ENCODE results near the gene SYNGR1.
"Not testable (repeated sequence)": the region's sequence is repeated elsewhere in the genome, so short reads cannot be mapped to it uniquely, and the experiment has no call there.

SYNGR1 gene

GRCh38 chr22:39409516-39410029, 59.8 kb downstream of the SYNGR1 start:
- no peak for DNase-seq

DNA sequence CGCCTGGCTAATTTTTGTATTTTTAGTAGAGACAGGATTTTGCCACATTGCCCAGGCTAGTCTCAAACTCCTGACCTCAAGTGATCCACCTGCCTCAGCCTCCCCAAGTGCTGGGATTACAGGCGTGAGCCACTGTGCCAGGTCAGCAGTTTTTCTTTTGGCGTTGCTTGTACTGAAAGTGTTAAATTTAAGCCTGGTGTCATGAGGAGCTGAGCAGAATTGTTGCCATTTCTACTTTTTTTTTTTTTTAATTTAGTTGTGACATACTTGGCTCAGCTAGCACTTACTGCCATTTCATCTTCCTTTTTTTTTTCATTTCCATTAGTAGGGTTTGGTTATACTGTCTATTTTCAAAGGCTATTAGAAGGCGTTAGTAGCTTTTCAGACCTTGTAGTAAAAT, 60.5 kb downstream of the SYNGR1 start:
- DNase-seq, result no peak

- DNase-seq, result not testable (repeated sequence)
These were observed 62.1 kb downstream of the SYNGR1 start for GRCh38 chr22:39411828-39412365.

DNA sequence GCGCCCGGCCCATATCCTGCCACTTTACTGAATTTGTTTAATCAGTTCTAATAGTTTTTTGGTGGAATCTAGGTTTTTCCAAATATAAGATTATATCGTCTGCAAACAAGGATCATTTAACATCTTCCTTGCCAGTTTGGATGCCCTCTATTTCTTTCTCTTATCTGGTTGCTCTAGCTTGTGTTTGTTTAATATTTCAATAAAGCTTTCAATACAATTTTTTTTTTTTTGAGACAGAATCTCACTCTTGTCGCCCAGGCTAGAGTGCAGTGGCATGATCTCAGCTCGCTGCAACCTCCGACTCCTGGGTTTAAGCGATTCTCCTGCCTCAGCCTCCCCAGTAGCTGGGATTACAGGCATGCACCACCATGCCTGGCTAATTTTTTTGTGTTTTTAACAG, 63.4 kb downstream of the SYNGR1 start:
- DNase-seq, result not testable (repeated sequence)

DNA sequence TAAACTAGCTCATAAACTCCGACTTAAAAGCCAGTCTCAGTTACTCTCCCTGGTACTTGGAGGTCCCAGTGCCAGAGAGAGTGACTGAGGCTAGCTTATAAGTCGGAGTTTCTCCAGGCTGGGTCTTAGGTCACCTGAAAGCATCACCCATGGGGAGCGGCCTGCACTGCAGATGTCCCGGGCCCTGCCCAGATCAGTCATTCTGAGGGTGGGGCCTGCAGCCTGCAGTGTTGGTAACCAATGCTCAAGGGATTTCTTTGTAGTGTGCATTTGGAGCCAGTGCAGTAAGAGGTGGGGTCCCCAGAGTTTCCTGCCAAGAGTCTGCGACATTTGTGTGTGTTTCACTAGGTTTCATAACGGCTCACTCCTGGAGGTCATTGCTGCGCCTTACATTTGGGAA, 64.6 kb downstream of the SYNGR1 start:
- DNase-seq, result no peak

GRCh38 chr22:39414886-39415285, 65.1 kb downstream of the SYNGR1 start:
- no peak for DNase-seq

DNA sequence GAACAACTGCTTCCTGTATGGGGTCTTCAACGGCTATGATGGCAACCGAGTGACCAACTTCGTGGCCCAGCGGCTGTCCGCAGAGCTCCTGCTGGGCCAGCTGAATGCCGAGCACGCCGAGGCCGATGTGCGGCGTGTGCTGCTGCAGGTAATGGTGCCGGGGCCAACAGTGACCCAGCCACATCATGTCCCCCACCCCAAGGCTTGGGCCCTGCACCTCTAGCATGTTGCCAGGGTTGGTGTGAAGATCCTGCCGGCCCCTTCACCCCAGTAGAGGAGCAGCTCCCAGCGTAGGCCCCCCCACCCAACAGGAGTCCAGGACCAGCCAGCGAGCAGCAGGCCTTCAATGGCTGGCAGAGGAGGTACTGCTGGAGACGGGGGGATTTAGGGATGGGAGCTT, 65.7 kb downstream of the SYNGR1 start:
- DNase-seq, result no peak

DNA sequence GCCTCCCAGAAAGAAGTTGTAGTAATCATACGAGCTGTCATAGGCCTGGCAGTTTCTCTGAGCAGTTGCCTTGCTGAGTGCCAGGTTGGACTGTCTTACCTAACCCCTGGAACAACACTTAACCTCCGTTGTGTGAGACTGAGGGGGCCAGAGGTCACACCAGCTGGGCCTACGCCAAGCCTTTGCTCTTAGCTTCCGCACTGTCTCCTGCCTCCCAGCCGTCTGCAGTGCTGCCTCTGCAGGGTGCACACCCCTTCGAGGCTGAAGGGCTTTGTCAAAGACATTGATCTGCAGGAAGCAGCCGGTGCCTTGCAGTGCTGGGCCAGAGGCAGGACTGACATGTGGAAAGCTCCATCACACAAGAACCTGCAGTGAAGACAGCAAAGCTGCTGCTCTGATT, 66.5 kb downstream of the SYNGR1 start:
- DNase-seq, result no peak

DNA sequence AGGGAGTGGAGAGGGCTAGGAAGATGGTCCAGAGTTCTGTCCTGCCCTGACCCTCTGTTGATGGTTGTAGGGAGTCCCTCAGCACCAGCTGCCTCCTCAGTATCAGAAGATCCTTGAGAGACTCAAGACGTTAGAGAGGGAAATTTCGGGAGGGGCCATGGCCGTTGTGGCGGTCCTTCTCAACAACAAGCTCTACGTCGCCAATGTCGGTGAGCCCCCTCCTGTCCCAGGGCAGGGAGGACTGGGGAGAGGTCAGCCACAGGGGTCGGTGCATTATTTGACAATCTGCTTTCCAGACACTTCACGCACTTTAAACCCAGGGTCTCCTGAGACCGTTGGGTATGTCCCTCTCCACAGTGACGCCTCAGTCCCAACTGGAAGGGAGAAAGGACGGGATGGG, 67.8 kb downstream of the SYNGR1 start:
- DNase-seq, result no peak

DNA sequence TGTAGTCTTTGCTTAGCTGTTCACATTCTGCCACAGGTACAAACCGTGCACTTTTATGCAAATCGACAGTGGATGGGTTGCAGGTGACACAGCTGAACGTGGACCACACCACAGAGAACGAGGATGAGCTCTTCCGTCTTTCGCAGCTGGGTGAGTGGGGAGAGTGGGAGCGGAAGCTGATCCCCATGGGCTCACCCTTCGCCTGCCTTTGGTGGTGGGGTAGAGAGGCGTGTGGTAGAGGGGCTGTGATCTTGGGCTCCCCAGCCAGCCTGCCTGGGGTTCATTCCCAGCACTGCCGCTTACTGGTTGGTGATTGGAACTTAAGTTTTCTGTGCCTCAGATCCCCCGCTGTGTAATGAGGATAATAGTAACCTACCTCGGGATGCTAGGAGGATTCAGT, 68.9 kb downstream of the SYNGR1 start:
- no peak for DNase-seq

- no peak for DNase-seq
These were observed 69.3 kb downstream of the SYNGR1 start for GRCh38 chr22:39419096-39419495.

- DNase-seq, result no peak
These were observed 70.1 kb downstream of the SYNGR1 start for GRCh38 chr22:39419911-39420310.

DNA sequence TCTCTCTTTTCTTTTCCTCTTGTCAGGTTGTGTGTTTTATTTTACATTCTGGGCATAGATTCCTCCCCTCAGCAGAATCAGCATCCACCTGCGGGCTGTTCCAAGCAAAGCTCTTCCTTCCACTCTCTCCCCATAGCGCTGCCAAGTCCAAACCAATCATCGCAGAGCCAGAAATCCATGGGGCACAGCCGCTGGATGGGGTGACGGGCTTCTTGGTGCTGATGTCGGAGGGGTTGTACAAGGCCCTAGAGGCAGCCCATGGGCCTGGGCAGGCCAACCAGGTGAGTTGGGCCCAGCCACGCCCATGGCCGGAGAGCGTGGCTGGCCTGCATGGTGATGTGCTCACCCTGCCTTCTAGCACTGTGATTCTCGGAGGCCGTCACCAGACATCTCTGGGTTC, 71.9 kb downstream of the SYNGR1 start:
- no peak for DNase-seq

GRCh38 chr22:39422101-39422500, 72.3 kb downstream of the SYNGR1 start:
- no peak for DNase-seq

DNA sequence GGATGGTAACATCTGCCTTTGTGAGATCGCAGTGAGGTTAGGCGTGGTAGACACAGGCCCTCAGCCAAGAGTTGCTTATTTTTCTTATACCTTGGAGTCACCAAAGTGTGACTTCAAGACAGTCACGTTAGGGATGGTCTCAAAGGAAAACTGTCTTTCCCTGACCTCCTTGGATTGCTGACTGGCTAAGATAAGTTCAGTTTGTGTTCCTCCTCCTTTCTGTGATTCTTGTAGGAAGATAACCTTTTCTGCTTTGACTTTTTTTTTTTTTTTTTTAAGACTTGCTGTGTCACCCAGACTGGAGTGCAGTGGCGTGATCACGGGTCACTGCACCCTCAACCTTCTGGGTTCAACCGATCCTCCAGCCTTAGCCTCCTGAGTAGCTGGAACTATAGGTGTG, 72.9 kb downstream of the SYNGR1 start:
- no peak for DNase-seq

DNA sequence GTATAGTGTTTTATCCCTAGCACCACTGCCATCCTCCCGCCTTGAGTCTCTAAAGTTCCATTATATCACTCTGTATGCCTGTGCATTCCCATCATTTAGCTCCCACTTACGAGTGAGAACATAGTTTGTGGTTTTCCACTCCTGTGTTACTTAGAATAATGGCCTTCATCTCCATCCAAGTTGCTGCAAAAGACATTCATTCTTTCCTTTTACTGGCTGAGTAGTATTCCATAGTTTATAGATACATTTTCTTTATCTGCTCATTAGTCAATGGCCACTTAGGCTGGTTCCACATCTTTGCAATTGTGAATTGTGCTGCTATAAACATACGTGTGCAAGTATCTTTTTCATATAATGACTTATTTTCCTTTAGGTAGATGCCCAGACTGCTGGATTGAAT, 74.2 kb downstream of the SYNGR1 start:
- no peak for DNase-seq

DNA sequence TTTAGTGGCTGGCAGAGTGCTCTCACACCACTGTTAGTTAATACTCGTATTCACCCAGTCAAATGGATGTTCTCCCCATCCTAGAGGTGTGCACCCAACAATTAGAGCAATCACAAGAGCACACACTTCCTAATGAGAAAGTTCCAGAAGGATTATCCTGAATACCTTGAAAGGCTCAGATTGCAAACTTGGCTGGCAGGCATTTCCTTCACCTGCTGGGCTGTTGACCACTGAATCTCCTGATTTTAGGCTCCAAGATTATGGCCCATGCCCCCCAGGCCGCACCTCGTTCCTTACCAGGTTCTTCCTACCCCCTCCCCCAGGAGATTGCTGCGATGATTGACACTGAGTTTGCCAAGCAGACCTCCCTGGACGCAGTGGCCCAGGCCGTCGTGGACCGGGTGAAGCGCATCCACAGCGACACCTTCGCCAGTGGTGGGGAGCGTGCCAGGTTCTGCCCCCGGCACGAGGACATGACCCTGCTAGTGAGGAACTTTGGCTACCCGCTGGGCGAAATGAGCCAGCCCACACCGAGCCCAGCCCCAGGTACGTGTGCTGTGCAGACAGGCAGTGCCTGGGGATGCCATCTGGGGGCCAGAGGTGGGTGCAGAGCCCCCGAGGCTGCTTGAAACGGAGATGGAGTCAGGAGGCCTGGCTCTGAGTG, 76.7 kb downstream of the SYNGR1 start:
- DNase-seq, result no peak

DNA sequence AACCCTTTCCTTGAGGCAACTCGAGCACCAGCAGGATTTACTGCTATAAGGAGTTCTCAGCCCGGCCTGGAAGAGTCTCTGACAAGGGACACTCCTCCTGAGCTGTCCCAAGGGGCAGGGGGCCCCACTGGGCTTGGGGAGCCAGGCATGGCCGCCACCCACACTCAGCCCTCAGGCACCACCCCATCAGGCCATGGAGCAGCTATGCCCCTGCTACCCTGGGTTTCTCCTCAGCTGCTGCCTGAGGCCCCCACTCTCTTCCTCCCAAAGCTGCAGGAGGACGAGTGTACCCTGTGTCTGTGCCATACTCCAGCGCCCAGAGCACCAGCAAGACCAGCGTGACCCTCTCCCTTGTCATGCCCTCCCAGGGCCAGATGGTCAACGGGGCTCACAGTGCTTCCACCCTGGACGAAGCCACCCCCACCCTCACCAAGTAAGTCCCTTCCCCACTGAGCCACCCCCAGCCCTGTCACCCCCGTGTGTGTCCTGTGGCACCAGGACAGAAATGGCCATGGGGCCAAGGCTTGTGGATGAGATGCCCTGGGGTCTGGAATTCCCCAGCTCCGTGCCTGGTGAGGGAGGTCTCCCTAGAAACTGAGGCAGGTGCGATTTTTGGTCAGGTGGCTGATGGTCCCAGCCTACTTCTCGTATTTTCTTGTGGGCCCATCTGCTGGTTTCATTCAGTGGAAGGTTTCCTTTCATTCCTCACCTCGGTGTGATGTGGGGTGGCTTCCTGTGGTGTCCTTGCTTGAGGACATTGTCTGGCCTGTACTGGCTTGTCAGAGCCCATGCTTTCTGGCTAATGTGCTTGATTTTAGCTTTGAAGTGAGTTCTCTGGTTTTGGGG, 78.2 kb downstream of the SYNGR1 start:
- DNase-seq, result no peak

DNA sequence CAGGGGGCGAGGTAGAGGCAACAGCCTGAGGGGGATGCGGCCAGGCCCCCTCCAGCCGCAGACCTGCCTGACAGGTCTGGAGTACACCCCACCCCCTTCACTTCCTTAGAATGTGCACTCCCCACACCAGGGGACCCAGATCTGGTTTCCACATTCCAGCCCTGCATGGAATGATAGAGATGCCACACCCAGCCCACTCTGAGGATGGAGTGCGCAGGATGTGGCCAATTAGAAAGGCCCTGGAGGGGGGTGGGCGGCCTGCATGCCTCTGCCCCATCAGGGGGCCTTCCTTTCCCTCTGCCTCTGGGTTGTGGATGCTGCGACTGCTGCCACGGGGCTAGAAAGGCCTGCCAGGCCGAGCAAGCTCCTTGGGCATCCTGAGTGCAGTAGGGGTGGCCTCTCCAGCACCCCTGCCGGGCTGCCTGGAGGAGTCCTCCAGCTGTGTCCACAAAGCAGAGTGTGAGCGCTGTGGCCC, 78.8 kb downstream of the SYNGR1 start:
- peak; percentile 90 for DNase-seq

- no peak for DNase-seq
These were observed 79.4 kb downstream of the SYNGR1 start for GRCh38 chr22:39429186-39429585.

DNA sequence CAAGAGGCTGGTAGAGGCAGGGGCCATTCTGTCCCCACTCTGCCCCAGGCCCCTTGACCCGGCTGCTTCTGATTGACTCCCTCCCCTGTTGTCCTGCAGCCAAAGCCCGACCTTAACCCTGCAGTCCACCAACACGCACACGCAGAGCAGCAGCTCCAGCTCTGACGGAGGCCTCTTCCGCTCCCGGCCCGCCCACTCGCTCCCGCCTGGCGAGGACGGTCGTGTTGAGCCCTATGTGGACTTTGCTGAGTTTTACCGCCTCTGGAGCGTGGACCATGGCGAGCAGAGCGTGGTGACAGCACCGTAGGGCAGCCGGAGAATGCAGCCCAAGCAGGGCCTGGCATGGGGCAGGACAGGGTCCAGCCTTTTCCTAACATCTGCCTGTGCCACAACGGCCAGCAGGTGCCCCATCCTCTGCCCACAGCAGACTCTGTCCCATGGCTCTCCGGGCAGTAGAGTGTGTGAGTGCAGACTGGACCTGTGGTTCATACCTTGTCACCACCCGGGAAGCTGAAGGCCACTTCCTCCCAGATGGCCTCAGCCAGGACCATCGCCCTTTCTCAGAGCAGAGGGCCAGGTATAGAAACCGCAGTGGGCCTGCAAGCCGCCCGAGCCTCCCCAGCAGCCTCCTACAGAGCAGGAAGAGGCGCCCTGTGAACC, 80.3 kb downstream of the SYNGR1 start:
- DNase-seq, result no peak

DNA sequence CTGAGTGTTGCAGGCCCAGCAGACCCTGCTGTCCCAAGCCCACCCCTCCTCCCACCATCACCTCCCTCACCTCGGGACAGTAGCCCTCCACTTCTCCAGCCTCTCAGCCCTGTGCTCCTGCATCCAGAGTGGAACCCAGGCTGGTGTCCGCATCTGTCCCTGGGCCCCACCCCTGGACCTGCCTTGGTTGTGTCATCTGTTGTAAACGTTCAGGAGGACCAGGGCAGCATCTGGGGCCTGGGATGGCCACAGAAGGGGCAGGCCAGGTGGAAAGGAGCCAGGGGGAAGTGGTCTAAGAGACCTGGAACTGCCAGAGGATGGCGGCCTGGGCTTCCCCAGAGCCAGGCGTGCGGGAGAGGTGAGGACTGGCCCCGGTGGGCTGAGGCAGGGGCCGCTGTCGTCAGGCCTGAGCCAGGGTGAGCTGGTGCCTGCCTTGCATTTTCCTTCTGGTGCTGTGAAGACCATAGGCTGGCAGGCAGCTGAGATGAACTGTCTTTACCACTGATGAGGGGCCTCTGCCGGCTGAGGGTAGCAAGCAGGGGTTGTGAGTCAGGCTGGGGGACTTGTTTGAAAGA, 80.9 kb downstream of the SYNGR1 start:
- no peak for DNase-seq

Measured in fibroblast of skin of back (primary cell).